Urinary bladder (tissue), 4 donors: ENCODE data around the gene ZNF565. TPM values are rescaled to one million over a fixed set of nuclear protein-coding genes. Genes with fewer than 3 reads are reported as not detected.

Experiments
- DNase-seq: peaks from one replicate; pipeline ENCODE4 v3.0.0-alpha.2; 2015; ENCODE audit errors: extremely low spot score
- H3K27ac ChIP-seq: one replicate; pipeline ENCODE4 v1.5.1; 2013; ENCODE audit warnings: low read depth, mild to moderate bottlenecking, moderate library complexity
- H3K36me3 ChIP-seq: one replicate; pipeline ENCODE4 v1.6.1; 2013; ENCODE audit warnings: mild to moderate bottlenecking, moderate library complexity; ENCODE audit not compliant: insufficient read depth
- H3K4me1 ChIP-seq: one replicate; pipeline ENCODE4 v1.6.1; 2013; ENCODE audit warnings: mild to moderate bottlenecking, moderate library complexity; ENCODE audit not compliant: insufficient read depth
- H3K4me3 ChIP-seq: one replicate; pipeline ENCODE4 v1.5.1; 2013; ENCODE audit warnings: low read depth, low read length
- WGBS: extraction: QIAGEN DNeasy Blood & Tissue Kit; methylation state at CpG from one replicate; pipeline ENCODE4 v1.1.7; 2013; 5-methylcytosine and 5-hydroxymethylcytosine counted together
- polyA plus RNA-seq: library from polyadenylated mRNA; stranded (reverse); fragments of 200-250 nt; gene quantifications from one replicate; pipeline ENCODE4 v1.2.3, GENCODE V29; 2013
- total RNA-seq: library from RNA; depleted of rRNA; stranded (reverse); fragments of >200 nt; gene quantifications from one replicate; pipeline ENCODE4 v1.2.3, GENCODE V29; 2014
- donor health status: healthy with polysubstance abuse.
- donor health status: healthy.

ZNF565 gene
- 10.8 TPM for total RNA-seq
- 4.0 TPM for polyA plus RNA-seq

- H3K4me1 ChIP-seq = no peaks in the 10 kb centered on the region
- H3K36me3 ChIP-seq = no peaks in the 10 kb centered on the region
- peak within 1 kb of the TSS; percentile 63 for H3K4me3 ChIP-seq
- peak; percentile 96 for DNase-seq
- WGBS = under 1% methylated on average over 73 of the region's 73 CpGs
- peak within 1 kb of the TSS; percentile 90 for H3K27ac ChIP-seq
Measured at GRCh38 chr19:36214386-36215275, at the start of gene ZNF565, which contains the start of gene ZNF146. TSS of gene ZNF565 (minus strand) at chr19:36214665. CDS start at chr19:36201985, 12,680 bp downstream. TSS of gene ZNF146 (plus strand) at chr19:36215106. CDS start at chr19:36236441, 21,335 bp downstream.

GRCh38 chr19:36259211-36259610 lies 44.7 kb upstream of the ZNF565 start:
- Histone ChIP-seq H3K27ac (no peak overlapping the region), H3K4me1 (no peaks in the 10 kb centered on the region), H3K4me3 (no peak overlapping the region), H3K36me3 (no peaks in the 10 kb centered on the region)
- no peak for DNase-seq
- 96% methylated on average over 20 of the region's 20 CpGs for WGBS

GRCh38 chr19:36258028-36258875 lies 43.8 kb upstream of the ZNF565 start:
- Histone ChIP-seq H3K27ac (no peak overlapping the region), H3K4me1 (no peaks in the 10 kb centered on the region), H3K4me3 (no peak overlapping the region), H3K36me3 (no peaks in the 10 kb centered on the region)
- DNase-seq = no peak
- 91% methylated on average over 29 of the region's 29 CpGs for WGBS

GRCh38 chr19:36257520-36257876 lies 43.0 kb upstream of the ZNF565 start:
- no peaks in the 10 kb centered on the region for H3K36me3 ChIP-seq
- WGBS = 12% methylated on average over 37 of the region's 37 CpGs
- H3K27ac ChIP-seq = no peak overlapping the region
- no peaks in the 10 kb centered on the region for H3K4me1 ChIP-seq
- DNase-seq = no peak
- peak overlapping the region; percentile 26 for H3K4me3 ChIP-seq

GRCh38 chr19:36256853-36257519 lies 42.5 kb upstream of the ZNF565 start:
- Histone ChIP-seq H3K4me3 (peak overlapping the region; percentile 26), H3K36me3 (no peaks in the 10 kb centered on the region), H3K4me1 (no peaks in the 10 kb centered on the region), H3K27ac (no peak overlapping the region)
- 67% methylated on average over 42 of the region's 42 CpGs for WGBS
- no peak for DNase-seq

- no peak overlapping the region for H3K4me3 ChIP-seq
- WGBS = 96% methylated on average over 15 of the region's 15 CpGs
- H3K4me1 ChIP-seq = no peaks in the 10 kb centered on the region
- no peak for DNase-seq
- no peak overlapping the region for H3K27ac ChIP-seq
- H3K36me3 ChIP-seq = no peaks in the 10 kb centered on the region
Measured at GRCh38 chr19:36256064-36256463, 41.6 kb upstream of the ZNF565 start.

- no peaks in the 10 kb centered on the region for H3K4me1 ChIP-seq
- H3K4me3 ChIP-seq = no peak overlapping the region
- no peak for DNase-seq
- 97% methylated on average over 28 of the region's 28 CpGs for WGBS
- H3K27ac ChIP-seq = no peak overlapping the region
- H3K36me3 ChIP-seq = no peaks in the 10 kb centered on the region
Measured at GRCh38 chr19:36255316-36255715, 40.9 kb upstream of the ZNF565 start.

- Histone ChIP-seq H3K4me3 (no peak overlapping the region), H3K4me1 (no peaks in the 10 kb centered on the region), H3K36me3 (no peaks in the 10 kb centered on the region), H3K27ac (no peak overlapping the region)
- no peak for DNase-seq
- 92% methylated on average over 11 of the region's 11 CpGs for WGBS
Measured at GRCh38 chr19:36254848-36255247, 40.4 kb upstream of the ZNF565 start.

GRCh38 chr19:36252047-36252446 lies 37.6 kb upstream of the ZNF565 start:
- DNase-seq = no peak
- WGBS = 80% methylated on average over 1 of the region's 1 CpG
- Histone ChIP-seq H3K4me1 (no peaks in the 10 kb centered on the region), H3K4me3 (no peak overlapping the region), H3K27ac (no peak overlapping the region), H3K36me3 (no peaks in the 10 kb centered on the region)

GRCh38 chr19:36246006-36246481 lies 31.6 kb upstream of the ZNF565 start:
- Histone ChIP-seq H3K36me3 (no peaks in the 10 kb centered on the region), H3K4me3 (no peak overlapping the region)
- 17% methylated on average over 29 of the region's 29 CpGs for WGBS

GRCh38 chr19:36245210-36246005 lies 30.9 kb upstream of the ZNF565 start:
- peak overlapping the region; percentile 30 for H3K4me3 ChIP-seq
- H3K27ac ChIP-seq = no peak overlapping the region
- no peak for DNase-seq

More at GRCh38 chr19:36246006-36246481, 31.6 kb upstream of the ZNF565 start:
- Histone ChIP-seq H3K27ac (no peak overlapping the region), H3K4me1 (no peaks in the 10 kb centered on the region)
- DNase-seq = no peak

GRCh38 chr19:36244066-36244465 lies 29.6 kb upstream of the ZNF565 start:
- Histone ChIP-seq H3K36me3 (no peaks in the 10 kb centered on the region), H3K4me1 (no peaks in the 10 kb centered on the region), H3K4me3 (no peak overlapping the region), H3K27ac (no peak overlapping the region)
- 72% methylated on average over 11 of the region's 11 CpGs for WGBS
- no peak for DNase-seq

More at GRCh38 chr19:36245210-36246005, 30.9 kb upstream of the ZNF565 start:
- WGBS = 2% methylated on average over 63 of the region's 63 CpGs
- no peaks in the 10 kb centered on the region for H3K36me3 ChIP-seq
- no peaks in the 10 kb centered on the region for H3K4me1 ChIP-seq
